Hair follicle dermal papilla cell (primary cell): ENCODE results near the gene ANKRD30A. TPM values are rescaled to one million over a fixed set of nuclear protein-coding genes. Genes with fewer than 3 reads are reported as not detected.

Experiments
- small RNA-seq: library from RNA; depleted of rRNA; stranded (forward); fragments of <200 nt; gene quantifications from one replicate; pipeline ENCODE3, GENCODE V24; 2012
- total RNA-seq: library from RNA; depleted of rRNA; stranded (reverse); fragments of >200 nt; gene quantifications from 2 replicates; pipeline ENCODE4 v1.2.3, GENCODE V29; 2012

Gene ANKRD30A, protein sequence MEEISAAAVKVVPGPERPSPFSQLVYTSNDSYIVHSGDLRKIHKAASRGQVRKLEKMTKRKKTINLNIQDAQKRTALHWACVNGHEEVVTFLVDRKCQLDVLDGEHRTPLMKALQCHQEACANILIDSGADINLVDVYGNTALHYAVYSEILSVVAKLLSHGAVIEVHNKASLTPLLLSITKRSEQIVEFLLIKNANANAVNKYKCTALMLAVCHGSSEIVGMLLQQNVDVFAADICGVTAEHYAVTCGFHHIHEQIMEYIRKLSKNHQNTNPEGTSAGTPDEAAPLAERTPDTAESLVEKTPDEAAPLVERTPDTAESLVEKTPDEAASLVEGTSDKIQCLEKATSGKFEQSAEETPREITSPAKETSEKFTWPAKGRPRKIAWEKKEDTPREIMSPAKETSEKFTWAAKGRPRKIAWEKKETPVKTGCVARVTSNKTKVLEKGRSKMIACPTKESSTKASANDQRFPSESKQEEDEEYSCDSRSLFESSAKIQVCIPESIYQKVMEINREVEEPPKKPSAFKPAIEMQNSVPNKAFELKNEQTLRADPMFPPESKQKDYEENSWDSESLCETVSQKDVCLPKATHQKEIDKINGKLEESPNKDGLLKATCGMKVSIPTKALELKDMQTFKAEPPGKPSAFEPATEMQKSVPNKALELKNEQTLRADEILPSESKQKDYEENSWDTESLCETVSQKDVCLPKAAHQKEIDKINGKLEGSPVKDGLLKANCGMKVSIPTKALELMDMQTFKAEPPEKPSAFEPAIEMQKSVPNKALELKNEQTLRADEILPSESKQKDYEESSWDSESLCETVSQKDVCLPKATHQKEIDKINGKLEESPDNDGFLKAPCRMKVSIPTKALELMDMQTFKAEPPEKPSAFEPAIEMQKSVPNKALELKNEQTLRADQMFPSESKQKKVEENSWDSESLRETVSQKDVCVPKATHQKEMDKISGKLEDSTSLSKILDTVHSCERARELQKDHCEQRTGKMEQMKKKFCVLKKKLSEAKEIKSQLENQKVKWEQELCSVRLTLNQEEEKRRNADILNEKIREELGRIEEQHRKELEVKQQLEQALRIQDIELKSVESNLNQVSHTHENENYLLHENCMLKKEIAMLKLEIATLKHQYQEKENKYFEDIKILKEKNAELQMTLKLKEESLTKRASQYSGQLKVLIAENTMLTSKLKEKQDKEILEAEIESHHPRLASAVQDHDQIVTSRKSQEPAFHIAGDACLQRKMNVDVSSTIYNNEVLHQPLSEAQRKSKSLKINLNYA (N-terminal part only)
- not detected in 2 replicates for total RNA-seq

DNA sequence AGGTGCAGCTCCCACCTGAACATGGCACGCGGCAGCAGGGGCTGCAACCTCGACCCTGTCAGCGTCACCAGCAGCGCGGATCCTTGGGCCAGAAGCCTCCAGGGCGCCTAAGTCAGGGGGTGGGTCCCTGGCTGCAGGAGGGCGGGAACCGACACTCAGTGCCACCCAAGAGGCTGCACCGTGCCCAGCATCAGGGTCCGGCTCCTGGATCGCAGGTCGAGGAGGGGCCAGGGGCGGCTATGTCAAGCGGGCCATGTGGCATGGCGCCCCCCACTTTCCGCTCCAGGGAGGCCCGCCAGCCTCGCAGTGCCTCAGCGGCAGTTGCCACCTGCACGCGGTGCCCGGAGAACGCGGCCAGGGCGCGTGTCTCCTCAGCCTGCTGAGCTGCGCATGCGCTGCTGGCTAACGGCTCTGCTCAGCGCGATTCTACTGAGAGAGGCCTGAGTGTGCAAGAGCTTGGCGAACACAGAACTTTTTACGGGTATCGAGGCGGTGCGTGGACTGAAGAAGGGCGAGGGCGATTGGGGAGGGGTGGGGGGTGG is at the start of gene ANKRD30A:
ANKRD30A (plus strand) TSS at position 408 of the 542 bp plus-strand sequence. CDS start 190 bp downstream, outside the sequence.

Small RNA genes within 50 kb of the gene (small RNA-seq; reads per million reads assigned to genes)
- gene RF00019 (not detected), gene RN7SL314P (not detected), gene RNU6-811P (not detected)
